GM18499 (cell line): ENCODE results near the gene DIDO1.

ENCODE experiments used
- ATAC-seq: cut with Tn5 transposase; IDR thresholded peaks from one replicate; pipeline ENCODE4 v1.9.1; 2021; ENCODE audit warnings: moderate number of reproducible peaks; ENCODE audit not compliant: insufficient read depth, unreplicated experiment

The DIDO1 gene

DNA sequence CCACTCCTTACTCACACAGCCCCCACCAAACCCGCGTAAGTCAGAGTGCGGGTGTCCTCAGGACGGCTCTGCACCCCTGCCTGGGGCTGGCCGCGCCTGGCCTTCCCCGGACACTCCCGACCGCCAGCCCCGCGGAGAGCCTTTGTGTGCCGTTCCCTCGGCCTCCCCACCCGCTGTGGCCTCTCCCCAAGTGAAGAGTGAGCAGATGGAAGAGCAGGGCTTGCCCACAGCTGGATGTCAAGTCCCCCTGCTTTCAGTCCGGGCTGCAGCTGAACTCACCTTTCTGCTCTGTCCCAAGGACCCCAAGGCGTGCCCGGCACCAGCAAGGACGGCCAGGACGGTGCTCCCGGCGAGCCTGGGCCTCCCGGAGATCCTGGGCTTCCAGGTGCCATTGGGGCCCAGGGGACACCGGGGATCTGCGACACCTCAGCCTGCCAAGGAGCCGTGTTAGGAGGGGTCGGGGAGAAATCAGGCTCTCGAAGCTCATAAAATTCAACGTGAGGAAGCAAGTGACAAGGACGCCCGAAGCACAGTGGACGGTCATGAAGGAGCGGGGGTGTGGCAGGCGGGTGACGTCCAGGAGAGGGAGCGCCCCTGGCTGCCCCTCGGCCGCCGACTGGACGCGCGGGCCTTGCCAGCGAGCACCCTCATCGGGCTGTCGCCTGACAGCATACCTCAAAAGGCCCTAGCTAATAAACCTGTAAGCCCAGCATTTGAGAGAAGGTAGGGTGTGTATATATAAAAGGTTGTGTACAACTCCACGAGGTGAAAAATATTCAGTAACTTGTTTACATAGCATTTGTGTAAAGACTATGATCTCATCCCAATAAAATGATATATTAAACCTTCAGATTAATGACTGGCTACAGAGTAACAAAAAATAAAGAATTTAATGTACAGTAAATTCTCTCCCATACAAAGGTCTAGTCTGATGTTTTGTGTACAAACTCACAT is 85.8 kb downstream of the DIDO1 start:
- no peak for ATAC-seq

DNA sequence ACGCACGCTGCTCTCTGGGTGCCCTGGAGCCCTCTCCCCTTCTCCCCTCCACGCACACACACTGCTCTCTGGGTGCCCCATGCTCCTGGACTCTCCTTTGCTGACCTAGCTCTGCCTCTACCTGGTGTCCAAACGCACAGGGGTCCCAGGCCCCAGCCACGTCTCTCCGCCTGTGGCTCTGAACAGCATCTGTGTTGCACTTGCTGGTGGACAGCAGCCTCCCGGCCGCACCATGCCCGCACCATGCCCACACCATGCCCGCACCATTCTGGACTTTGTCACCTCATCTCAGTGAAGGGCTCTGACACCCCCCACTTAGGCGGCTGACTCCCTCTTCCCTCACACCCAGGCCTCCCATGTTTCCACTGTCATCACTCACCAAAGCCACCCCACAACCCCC is 86.5 kb downstream of the DIDO1 start:
- ATAC-seq, result no peak

DNA sequence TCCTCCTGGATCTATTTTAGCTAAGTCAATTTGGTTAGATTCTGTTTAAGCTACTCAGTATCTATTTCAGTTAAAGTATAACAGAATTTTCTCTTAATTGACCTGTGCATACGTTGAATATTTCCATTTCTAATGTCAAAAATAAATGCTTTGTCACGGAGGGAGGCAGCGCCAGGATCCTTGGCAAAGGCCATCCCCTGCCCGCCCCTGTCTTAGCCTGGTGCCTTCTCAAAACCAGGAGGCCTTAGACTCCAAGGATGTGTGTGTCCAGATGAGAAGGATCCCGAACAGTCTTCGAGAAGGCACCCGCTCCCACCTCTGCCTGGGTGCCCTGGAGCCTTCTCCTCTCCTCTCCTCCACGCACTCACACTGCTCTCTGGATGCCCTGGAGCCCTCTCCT is 87.0 kb downstream of the DIDO1 start:
- ATAC-seq, result no peak

DNA sequence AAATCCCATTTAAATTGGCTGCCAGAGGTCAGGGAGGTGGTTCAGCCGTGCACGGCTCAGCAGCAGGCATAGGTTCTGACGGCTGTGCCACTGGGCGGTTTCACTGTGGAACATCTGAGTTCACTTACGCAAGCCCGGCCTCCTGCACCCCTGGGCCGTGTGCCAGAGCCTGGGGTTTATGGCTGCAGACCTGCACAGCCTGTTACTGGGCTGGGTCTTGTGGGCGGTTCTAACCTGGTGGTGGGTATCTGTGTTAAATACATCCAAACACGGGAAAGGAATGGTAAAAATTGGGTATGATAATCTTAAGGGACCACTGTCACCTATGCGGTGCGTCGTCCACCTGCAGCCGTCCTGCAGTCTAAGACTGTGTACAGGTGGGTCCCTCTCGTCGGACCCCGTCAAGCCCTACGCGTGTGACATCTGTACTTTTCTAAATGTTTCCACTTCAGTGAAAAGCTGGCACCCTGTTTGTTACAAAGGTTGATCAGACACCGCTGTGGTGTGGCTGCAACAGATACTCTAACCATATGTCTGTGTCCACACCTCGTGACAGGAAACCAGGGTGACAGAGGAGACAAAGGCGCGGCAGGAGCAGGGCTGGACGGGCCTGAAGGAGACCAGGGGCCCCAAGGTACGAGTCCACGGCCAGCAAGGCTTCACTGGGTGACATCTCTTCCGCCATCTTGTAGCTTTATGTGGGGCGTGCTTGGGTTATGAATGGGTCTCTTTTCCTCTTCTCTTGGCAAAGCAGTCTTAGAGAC is 88.0 kb downstream of the DIDO1 start:
- ATAC-seq, result no peak

GRCh38 chr20:62837790-62838127 is 88.5 kb downstream of the DIDO1 start:
- ATAC-seq, result no peak

GRCh38 chr20:62836967-62837490 is 89.3 kb downstream of the DIDO1 start:
- ATAC-seq, result no peak

GRCh38 chr20:62835931-62836861 is 90.1 kb downstream of the DIDO1 start:
- ATAC-seq, result no peak

GRCh38 chr20:62834967-62835730 is 91.2 kb downstream of the DIDO1 start:
- no peak for ATAC-seq

DNA sequence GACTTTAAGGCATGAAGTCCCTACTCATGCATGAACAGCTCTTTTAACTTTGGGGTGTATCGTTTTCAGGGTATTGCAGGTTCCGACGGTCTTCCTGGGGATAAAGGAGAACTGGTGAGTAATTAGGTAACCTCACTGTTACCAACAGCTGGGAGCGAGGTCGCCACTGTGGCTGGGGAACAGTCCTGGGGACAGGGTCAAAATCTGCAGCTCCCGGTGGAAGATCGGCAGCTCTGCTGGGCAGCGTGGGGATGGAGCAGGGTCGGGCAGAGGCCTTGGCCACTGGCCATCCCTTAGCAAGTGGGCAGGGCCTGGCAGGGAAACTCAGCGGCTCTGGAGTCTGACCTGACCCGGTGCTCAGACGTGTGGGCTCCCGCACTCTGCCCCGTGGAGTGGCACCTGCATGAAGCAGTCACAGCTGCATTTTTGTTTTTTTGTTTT is 93.3 kb downstream of the DIDO1 start:
- ATAC-seq, result no peak

DNA sequence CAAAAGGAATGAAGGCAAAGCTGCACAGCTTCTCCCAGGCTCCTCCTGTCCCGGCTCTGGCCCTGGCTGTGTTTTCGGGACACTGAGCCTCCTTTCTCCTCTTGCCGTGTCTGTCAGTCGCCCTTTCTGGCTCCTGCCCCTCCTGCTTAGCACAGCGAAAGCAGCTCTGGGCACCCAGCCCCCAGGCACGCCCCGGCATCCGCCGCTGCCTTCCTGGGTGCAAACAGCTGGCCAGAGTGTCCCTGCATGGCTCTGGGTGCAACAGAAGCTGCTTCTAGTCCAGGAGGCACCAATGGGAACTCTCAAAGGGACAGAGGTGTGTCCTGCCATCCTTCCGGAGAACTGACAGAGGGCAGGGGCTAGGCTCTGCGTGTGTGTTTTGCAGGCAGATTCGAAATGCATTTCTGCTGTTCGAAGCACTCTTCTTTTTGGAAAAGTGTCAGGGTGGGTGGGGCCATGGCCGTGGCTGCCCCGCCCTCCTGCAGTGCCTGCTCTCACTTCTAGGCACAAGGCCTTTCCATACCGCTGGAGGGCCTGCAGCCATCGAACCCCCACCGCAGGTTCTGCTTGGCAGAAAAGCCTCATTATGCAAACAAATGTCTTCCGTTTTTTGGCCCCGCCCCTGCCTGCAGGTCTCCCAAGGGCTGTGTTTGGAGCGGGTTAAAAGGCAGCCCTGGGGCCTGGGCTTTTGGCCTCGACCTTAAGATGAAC is 93.9 kb downstream of the DIDO1 start:
- ATAC-seq, result no peak

DNA sequence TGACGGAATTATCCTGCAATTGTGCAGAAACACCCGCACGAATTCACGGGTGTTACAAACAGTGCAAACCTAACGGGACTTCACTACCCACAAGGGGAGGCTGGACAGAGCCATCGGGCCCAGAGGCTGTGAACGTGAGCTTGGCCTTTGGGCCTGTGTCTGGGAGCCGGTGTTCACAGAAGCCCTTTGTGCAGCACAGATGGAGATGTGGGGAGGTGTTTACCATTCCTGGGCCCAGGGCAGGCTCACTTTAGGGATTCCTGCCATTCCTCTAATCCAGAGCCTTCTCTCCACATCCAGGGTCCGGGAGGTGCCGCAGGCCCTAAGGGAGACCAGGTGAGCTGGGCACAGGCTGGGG is 94.5 kb downstream of the DIDO1 start:
- no peak for ATAC-seq

DNA sequence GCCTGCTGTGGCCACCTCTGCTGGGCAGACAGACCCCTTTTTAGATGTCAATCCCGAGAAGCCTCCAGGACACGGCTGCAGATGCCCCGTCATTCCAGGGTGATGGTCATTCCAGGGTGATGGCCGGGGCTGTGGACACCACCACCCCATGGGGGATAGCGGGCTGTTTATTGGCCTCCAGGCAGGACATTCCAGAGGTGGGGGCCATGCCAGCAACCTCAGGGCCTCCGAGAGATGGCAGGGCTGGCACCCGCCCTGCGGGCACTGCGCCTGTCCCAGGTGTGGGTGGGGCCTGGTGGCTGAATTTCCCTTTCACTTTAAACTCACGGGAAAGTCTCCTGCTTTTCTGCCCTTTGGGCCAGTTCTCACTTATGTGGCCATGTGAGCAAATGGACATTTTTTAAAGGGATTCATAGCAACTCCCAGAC is 94.9 kb downstream of the DIDO1 start:
- no peak for ATAC-seq

DNA sequence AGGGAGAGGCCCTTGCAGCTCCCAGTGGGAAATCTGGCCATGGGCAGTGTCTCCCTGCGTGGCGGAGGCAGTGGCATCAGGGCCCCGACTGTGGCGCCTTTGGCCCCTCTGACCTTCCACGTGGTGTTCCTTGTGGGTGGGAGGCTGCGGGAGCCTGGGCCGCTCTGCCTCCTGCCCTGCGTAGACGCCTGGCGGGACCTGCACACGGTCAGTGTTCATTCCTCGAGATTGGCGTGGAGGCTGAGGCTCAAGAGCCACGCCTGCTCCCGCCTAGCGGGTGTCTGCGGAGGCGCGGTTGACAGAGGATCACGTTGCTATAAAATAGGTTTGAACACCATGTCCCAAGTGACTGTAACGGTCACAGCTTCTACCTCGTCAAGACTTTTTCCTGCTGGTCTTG is 95.5 kb downstream of the DIDO1 start:
- no peak for ATAC-seq

- ATAC-seq, result no peak
Measured at GRCh38 chr20:62830251-62830650, 96.1 kb downstream of the DIDO1 start.

GRCh38 chr20:62829231-62830230 is 96.8 kb downstream of the DIDO1 start:
- no peak for ATAC-seq

DNA sequence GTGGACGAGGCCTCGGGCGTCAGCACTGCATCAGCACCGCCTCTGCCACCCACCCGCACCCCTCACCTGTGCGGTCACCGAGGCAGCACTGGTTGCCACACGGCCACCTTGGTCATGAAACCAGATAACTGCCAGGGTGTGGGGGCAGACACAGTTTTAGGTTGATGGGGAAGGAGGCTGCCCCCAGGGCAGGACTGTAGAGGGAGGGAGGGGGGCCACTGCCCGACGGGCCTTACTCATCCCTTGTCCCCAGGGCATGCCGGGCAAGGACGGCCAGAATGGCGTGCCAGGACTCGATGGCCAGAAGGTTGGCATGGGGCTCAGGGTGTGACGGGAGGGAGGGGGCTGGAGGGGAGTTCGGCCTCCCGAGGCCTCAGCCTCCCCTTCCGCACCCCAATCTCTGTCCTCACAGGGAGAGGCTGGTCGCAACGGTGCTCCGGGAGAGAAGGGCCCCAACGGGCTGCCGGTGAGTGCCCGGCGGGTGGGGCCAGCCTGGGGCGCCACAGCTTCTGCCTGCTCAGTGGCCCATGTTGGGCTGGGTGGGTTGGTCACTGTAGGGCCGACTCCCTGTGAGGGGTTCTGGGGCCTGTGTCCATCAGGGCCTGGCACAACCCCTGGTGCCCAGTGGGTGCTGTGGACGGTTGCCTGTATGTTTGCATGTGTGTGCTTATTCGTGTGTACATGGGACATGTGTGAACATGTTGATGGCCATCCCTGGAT is 97.6 kb downstream of the DIDO1 start:
- no peak for ATAC-seq

- ATAC-seq, result no peak
Measured at GRCh38 chr20:62828051-62828450, 98.3 kb downstream of the DIDO1 start.
